ENCODE results near the gene DGUOK.

- TF ChIP-seq POLR2A (IDR thresholded peaks at IDR 0.05; ENCODE audit: low read depth, low read length), result no peak
- TF ChIP-seq CTCF (conservative IDR thresholded peaks at IDR 0.05; ENCODE audit: low read depth, low read length), result no peak
Observed at GRCh38 chr2:73922681-73923080, 4.0 kb upstream of the DGUOK start.

All from IMR-90 (cell line).